H9 (cell line): Measurements from ENCODE around the gene ST6GALNAC6. TPM values are rescaled to one million over a fixed set of nuclear protein-coding genes. Genes with fewer than 3 reads are reported as not detected.

Source experiments
- DNase-seq: peaks from one replicate; pipeline ENCODE4 v3.0.0-alpha.2; 2017
- H2AFZ ChIP-seq: one replicate; pipeline ENCODE4 v1.6.1; 2013; ENCODE audit warnings: mild to moderate bottlenecking, low read length, control low read depth, moderate library complexity
- H2AK5ac ChIP-seq: 2 replicates; pipeline ENCODE4 v1.6.1; 2013; ENCODE audit warnings: low read length, control low read depth, mixed read lengths; ENCODE audit not compliant: insufficient read length
- H2BK120ac ChIP-seq: one replicate; pipeline ENCODE4 v1.6.1; 2013; ENCODE audit warnings: low read depth, mild to moderate bottlenecking, low read length, control low read depth, inconsistent platforms; ENCODE audit not compliant: poor library complexity, severe bottlenecking
- H2BK12ac ChIP-seq: 2 replicates; pipeline ENCODE4 v1.6.1; 2013; ENCODE audit warnings: low read length, control low read depth, mixed read lengths, low read depth; ENCODE audit not compliant: insufficient read length
- H2BK15ac ChIP-seq: 2 replicates; pipeline ENCODE4 v1.6.1; 2013; ENCODE audit warnings: low read depth, low read length, control low read depth
- H2BK20ac ChIP-seq: one replicate; pipeline ENCODE4 v1.6.1; 2013; ENCODE audit warnings: low read depth, mild to moderate bottlenecking, low read length, control low read depth, inconsistent platforms; ENCODE audit not compliant: poor library complexity, severe bottlenecking
- H2BK5ac ChIP-seq: 2 replicates; pipeline ENCODE4 v1.6.1; 2013; ENCODE audit warnings: low read length, control low read depth, mixed read lengths; ENCODE audit not compliant: insufficient read length
- H3K14ac ChIP-seq: 2 replicates; pipeline ENCODE4 v1.6.1; 2013; ENCODE audit warnings: low read length, control low read depth; ENCODE audit not compliant: insufficient read depth
- H3K18ac ChIP-seq: 2 replicates; pipeline ENCODE4 v1.6.1; 2013; ENCODE audit warnings: low read depth, mild to moderate bottlenecking, mixed read lengths, low read length, control low read depth; ENCODE audit not compliant: insufficient read length
- H3K23ac ChIP-seq: 2 replicates; pipeline ENCODE4 v1.6.1; 2013; ENCODE audit warnings: low read length, control low read depth, mixed read lengths, low read depth; ENCODE audit not compliant: insufficient read length
- H3K23me2 ChIP-seq: 2 replicates; pipeline ENCODE4 v1.6.1; 2013; ENCODE audit warnings: low read depth, mild to moderate bottlenecking, mixed read lengths, low read length, control low read depth; ENCODE audit not compliant: insufficient read length, poor library complexity, severe bottlenecking
- H3K27ac ChIP-seq: 2 replicates; pipeline ENCODE4 v1.5.1; 2013; ENCODE audit warnings: low read length, control low read depth, mixed read lengths, low read depth; ENCODE audit not compliant: insufficient read length
- H3K27me3 ChIP-seq: 2 replicates; pipeline ENCODE4 v1.6.1; 2013; ENCODE audit warnings: low read length, control low read depth, inconsistent platforms; ENCODE audit not compliant: insufficient read depth
- H3K4ac ChIP-seq: 2 replicates; pipeline ENCODE4 v1.6.1; 2013; ENCODE audit warnings: low read depth, mild to moderate bottlenecking, control low read depth, inconsistent platforms, low read length, moderate library complexity
- H3K4me1 ChIP-seq: 2 replicates; pipeline ENCODE4 v1.6.1; 2013; ENCODE audit warnings: low read length, control low read depth, inconsistent platforms; ENCODE audit not compliant: insufficient read depth
- H3K4me2 ChIP-seq: 2 replicates; pipeline ENCODE4 v1.6.1; 2013; ENCODE audit warnings: low read length, control low read depth, mixed read lengths; ENCODE audit not compliant: insufficient read length, insufficient read depth
- H3K56ac ChIP-seq: 2 replicates; pipeline ENCODE4 v1.6.1; 2013; ENCODE audit warnings: low read depth, mild to moderate bottlenecking, mixed read lengths, low read length, control low read depth; ENCODE audit not compliant: insufficient read length
- H3K79me1 ChIP-seq: 2 replicates; pipeline ENCODE4 v1.6.1; 2013; ENCODE audit warnings: low read depth, mild to moderate bottlenecking, moderate library complexity, low read length, control low read depth, inconsistent platforms; ENCODE audit not compliant: insufficient read depth, poor library complexity, severe bottlenecking
- H3K79me2 ChIP-seq: 2 replicates; pipeline ENCODE4 v1.6.1; 2013; ENCODE audit warnings: low read length, control low read depth, inconsistent platforms; ENCODE audit not compliant: insufficient read depth
- H3K9ac ChIP-seq: 2 replicates; pipeline ENCODE4 v1.6.1; 2013; ENCODE audit warnings: low read length, control low read depth, mixed read lengths; ENCODE audit not compliant: insufficient read length; ENCODE audit errors: extremely low read depth
- H3K9me3 ChIP-seq: one replicate; pipeline ENCODE4 v1.6.1; 2013; ENCODE audit warnings: low read depth, low read length, inconsistent platforms; ENCODE audit not compliant: control insufficient read depth
- H3T11ph ChIP-seq: one replicate; pipeline ENCODE4 v1.6.1; 2013; ENCODE audit warnings: mild to moderate bottlenecking, low read length, control low read depth, inconsistent platforms
- H4K20me1 ChIP-seq: one replicate; pipeline ENCODE4 v1.6.1; 2013; ENCODE audit not compliant: control insufficient read depth, insufficient read length, insufficient read depth
- H4K5ac ChIP-seq: 2 replicates; pipeline ENCODE4 v1.6.1; 2013; ENCODE audit warnings: low read depth, mild to moderate bottlenecking, mixed read lengths, low read length, control low read depth; ENCODE audit not compliant: insufficient read length
- H4K8ac ChIP-seq: replicated peaks from 2 replicates; pipeline ENCODE4 v1.6.1; 2013; ENCODE audit warnings: low read length, control low read depth, mixed read lengths, low read depth; ENCODE audit not compliant: insufficient read length
- H4K91ac ChIP-seq: 2 replicates; pipeline ENCODE4 v1.6.1; 2013; ENCODE audit warnings: low read depth, mild to moderate bottlenecking, moderate library complexity, mixed read lengths, low read length, control low read depth; ENCODE audit not compliant: insufficient read length
- H3K27ac Mint-ChIP-seq, 3 experiments: 2 replicates in 2 of 3; 3 replicates in 1 of 3; pipeline ENCODE4 v1.8.0; 2020 to 2021; ENCODE audit warnings: mixed read lengths in 3 of 3, mild to moderate bottlenecking in 1 of 3, moderate library complexity in 1 of 3
- H3K27me3 Mint-ChIP-seq: 2 replicates; pipeline ENCODE4 v1.8.0; 2021; ENCODE audit warnings: low read depth, mild to moderate bottlenecking, moderate library complexity, mixed read lengths
- H3K36me3 Mint-ChIP-seq, 3 experiments: 2 replicates in 2 of 3; 3 replicates in 1 of 3; pipeline ENCODE4 v1.8.0; 2020 to 2021; ENCODE audit warnings: low read depth in 3 of 3, mixed read lengths in 3 of 3; ENCODE audit not compliant: insufficient read depth in 1 of 3
- H3K4me1 Mint-ChIP-seq, 2 experiments: 2 replicates each; pipeline ENCODE4 v1.8.0; 2020; ENCODE audit warnings: mixed read lengths in 2 of 2
- H3K4me3 Mint-ChIP-seq, 2 experiments: 2 replicates in 1 of 2; 3 replicates in 1 of 2; pipeline ENCODE4 v1.8.0; 2020 to 2021; ENCODE audit warnings: mild to moderate bottlenecking in 2 of 2, mixed read lengths in 2 of 2, moderate library complexity in 1 of 2
- H3K9me3 Mint-ChIP-seq, 2 experiments: 2 replicates in 1 of 2; 3 replicates in 1 of 2; pipeline ENCODE4 v1.8.0; 2020; ENCODE audit warnings: mild to moderate bottlenecking in 2 of 2, mixed read lengths in 2 of 2, moderate library complexity in 1 of 2
- CTCF ChIP-seq: fragments of 200-600 bp; sonication (generic); conservative IDR thresholded peaks from 3 replicates; pipeline ENCODE4 v1.8.0; 2021; ENCODE audit warnings: antibody characterized with exemption, mild to moderate bottlenecking
- WGBS: extraction: QIAGEN DNeasy Blood & Tissue Kit; methylation state at CpG from one replicate; pipeline ENCODE4 v1.1.7; 2013; ENCODE audit warnings: missing lambda C conversion rate, low lambda C conversion rate, mixed read lengths; ENCODE audit not compliant: insufficient read length; ENCODE audit errors: extremely low coverage; 5-methylcytosine and 5-hydroxymethylcytosine counted together
- total RNA-seq: library from RNA; stranded (reverse); gene quantifications from 2 replicates; pipeline ENCODE4 v1.2.1, GENCODE V29; 2021

ST6GALNAC6 gene
- total RNA-seq, 1 experiment from 2014 or later = 29.8 TPM

DNA sequence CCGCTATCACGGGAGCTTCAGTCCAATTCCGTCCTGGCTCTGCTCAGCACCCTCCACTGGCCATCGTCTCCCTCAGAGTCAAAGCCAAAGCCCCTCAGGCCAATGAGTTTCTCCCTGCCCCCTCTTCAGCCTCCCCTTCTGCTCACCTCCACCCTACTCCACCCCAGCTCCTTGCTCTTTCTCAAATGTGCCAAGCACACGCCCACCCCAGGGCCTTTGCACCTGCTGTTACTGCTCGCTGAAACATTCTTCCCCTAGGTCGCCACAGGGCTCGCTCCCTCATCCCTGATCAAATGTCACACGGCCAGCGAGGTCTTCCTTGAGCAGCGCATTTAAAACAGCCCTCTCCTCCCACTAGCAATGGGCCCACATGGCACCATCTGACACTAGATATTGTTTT is 38.6 kb downstream of the ST6GALNAC6 start:
- H3K27me3 Mint-ChIP-seq = no peaks in the 10 kb centered on the region; the same call in none of the 2 replicates
- no CpG with 5 or more reads among the region's 11 CpGs for WGBS
- H3K4ac ChIP-seq = no peak overlapping the region

More for the DNA sequence above, 38.6 kb downstream of the ST6GALNAC6 start:
- no peak overlapping the region for H2BK15ac ChIP-seq
- no peaks in the 10 kb centered on the region for H3K27me3 ChIP-seq
- Mint-ChIP-seq H3K27ac (no peak overlapping the region; a peak in 2 of 7 replicates), H3K36me3 (no peaks in the 10 kb centered on the region; a peak in 1 of 7 replicates), H3K9me3 (no peaks in the 10 kb centered on the region), H3K4me3 (no peak overlapping the region), H3K4me1 (peaks cover 7 to 12% of the 10 kb centered on the region in 2 experiments)
- H3K27ac ChIP-seq = no peak overlapping the region
- no peak overlapping the region for H3K14ac ChIP-seq
- H2AFZ ChIP-seq = no peak overlapping the region
- H3K9ac ChIP-seq = no peak overlapping the region
- peaks cover 3% of the 10 kb centered on the region for H3K23me2 ChIP-seq
- H3K79me2 ChIP-seq = no peaks in the 10 kb centered on the region
- H2BK120ac ChIP-seq = no peak overlapping the region
- no peak overlapping the region for H2BK20ac ChIP-seq
- H3K18ac ChIP-seq = no peak overlapping the region
- H2AK5ac ChIP-seq = no peak overlapping the region
- H3K23ac ChIP-seq = no peak overlapping the region
- H3T11ph ChIP-seq = no peak overlapping the region
- no peak overlapping the region for H2BK12ac ChIP-seq
- H3K56ac ChIP-seq = no peak overlapping the region
- no peaks in the 10 kb centered on the region for H3K4me1 ChIP-seq
- no peak overlapping the region for H4K91ac ChIP-seq
- no peak overlapping the region for H4K5ac ChIP-seq
- no peak for DNase-seq
- no peaks in the 10 kb centered on the region for H4K20me1 ChIP-seq
- H2BK5ac ChIP-seq = no peak overlapping the region
- H3K4me2 ChIP-seq = no peak overlapping the region
- H3K9me3 ChIP-seq = no peaks in the 10 kb centered on the region
- no peak overlapping the region for H4K8ac ChIP-seq
- TF ChIP-seq CTCF = no peak
- no peaks in the 10 kb centered on the region for H3K79me1 ChIP-seq
